ENCODE measurements around the gene AOC1. TPM values are rescaled to one million over a fixed set of nuclear protein-coding genes. Genes with fewer than 3 reads are reported as not detected.

The AOC1 gene
- total and polyA plus RNA-seq, 12 donors, result 0.04 to 1.2 (median 0.32) TPM; not detected in 3

DNA sequence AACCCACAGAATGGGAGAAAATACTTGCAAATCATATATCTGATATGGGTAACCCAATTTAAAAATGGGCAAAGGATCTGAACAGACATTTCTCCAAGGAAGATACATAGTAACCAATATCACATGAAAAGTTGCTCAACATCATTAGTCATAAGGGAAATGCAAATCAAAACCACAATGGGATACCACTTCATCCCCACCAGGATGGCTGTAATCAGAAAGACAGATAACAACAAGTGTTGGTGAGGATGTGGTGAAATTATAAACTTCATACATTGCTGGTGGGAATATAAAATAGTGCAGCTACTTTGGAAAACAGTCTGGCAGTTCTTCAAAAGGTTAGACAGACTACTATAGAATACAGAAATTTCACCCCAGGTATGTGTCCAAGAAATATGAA is 19.3 kb downstream of the AOC1 start:
- H3K4me1 ChIP-seq, result peaks cover 0 to 7% (median 5%) of the 10 kb centered on the region in 9 donors
- intact Hi-C loops (cut with DNase I), result loop anchor here in 1 of 10 donors (10.0 kb wide), 1 partner anchor 447 kb away; no protein-coding TSS in a partner anchor
- no peak for ATAC-seq

DNA sequence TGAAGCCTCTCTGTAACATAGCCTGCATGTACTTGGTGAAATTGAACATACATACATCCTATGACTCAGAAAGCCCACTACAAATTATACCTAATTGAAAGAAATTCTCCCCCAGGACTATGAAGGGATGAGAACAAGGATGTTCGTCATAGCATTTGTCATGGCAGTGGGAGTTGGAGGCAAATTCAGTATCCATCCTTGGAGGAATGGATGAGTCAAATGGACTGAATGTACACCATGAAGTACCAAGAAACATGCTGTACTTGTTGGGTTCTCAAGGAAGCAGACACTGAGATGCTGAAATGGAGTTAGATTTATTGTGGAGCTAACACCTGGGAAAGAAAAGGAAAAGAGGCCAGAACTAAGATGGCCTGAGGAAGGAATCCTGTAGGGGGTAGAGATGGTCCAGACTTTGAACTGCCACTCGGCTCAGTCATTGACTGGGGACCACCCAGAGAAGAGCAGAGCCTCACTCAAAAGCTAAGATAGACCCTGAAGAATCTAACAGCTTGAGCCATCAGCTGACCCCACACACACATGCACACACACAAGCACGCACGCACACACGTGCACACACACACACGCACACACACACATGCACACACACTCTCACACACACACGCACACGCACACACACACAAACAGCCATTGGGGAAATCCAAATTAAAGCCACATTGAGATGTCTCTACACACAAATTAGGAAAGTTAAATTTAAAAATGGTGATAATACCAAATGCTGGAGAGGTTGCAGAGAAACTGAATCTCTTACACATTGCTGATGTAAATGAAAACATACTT is 22.3 kb downstream of the AOC1 start:
- intact Hi-C loops (cut with DNase I), result loop anchor here in 6 of 10 donors (5.0 to 10.0 kb wide), 4 partner anchors 82 to 450 kb away; no protein-coding TSS in a partner anchor
- DNase-seq (no peak), ATAC-seq (peak in 1 of 8 donors; percentile 36)
- Histone ChIP-seq H3K36me3 (no peaks in the 10 kb centered on the region), H3K4me1 (peaks cover 0 to 13% (median 6%) of the 10 kb centered on the region in 9 donors), H3K9me3 (peaks cover 0 to 8% (median 0%) of the 10 kb centered on the region in 11 donors), H3K4me3 (no peak overlapping the region), H3K27ac (no peak overlapping the region), H3K27me3 (peaks cover 0 to 4% (median 0%) of the 10 kb centered on the region in 7 donors)
- 86 to 88% methylated on average over 8 of the region's 8 CpGs for whole genome bisulfite sequencing, 2 donors
- TF ChIP-seq CTCF (IDR thresholded peaks at IDR 0.05), result no peak

More for the DNA sequence above, 19.3 kb downstream of the AOC1 start:
- no peak overlapping the region for H3K27ac ChIP-seq
- TF ChIP-seq CTCF (IDR thresholded peaks at IDR 0.05), result no peak
- H3K9me3 ChIP-seq, result peaks cover 0 to 8% (median 0%) of the 10 kb centered on the region in 11 donors
- H3K4me3 ChIP-seq, result no peak overlapping the region
- H3K27me3 ChIP-seq, result peaks cover 0 to 4% (median 0%) of the 10 kb centered on the region in 7 donors
- no peak for DNase-seq
- no peaks in the 10 kb centered on the region for H3K36me3 ChIP-seq

- ATAC-seq, result no peak
- Histone ChIP-seq H3K36me3 (no peaks in the 10 kb centered on the region), H3K9me3 (peaks cover 0 to 20% (median 6%) of the 10 kb centered on the region in 11 donors), H3K27me3 (peaks cover 0 to 4% (median 0%) of the 10 kb centered on the region in 7 donors), H3K4me3 (no peak overlapping the region), H3K27ac (no peak overlapping the region), H3K4me1 (peaks cover 0 to 13% (median 6%) of the 10 kb centered on the region in 9 donors)
- TF ChIP-seq CTCF (IDR thresholded peaks at IDR 0.05), result peak in 1 of 9 donors; percentile 13
- intact Hi-C loops (cut with DNase I), result loop anchor here (2.0 to 10.0 kb wide), 6 partner anchors 83 to 451 kb away; no protein-coding TSS in a partner anchor
- DNase-seq, result no peak
- WGBS, 2 donors, result 73 to 80% methylated on average over 4 of the region's 4 CpGs
Observed at GRCh38 chr7:150875791-150876190, 23.5 kb downstream of the AOC1 start.

DNA sequence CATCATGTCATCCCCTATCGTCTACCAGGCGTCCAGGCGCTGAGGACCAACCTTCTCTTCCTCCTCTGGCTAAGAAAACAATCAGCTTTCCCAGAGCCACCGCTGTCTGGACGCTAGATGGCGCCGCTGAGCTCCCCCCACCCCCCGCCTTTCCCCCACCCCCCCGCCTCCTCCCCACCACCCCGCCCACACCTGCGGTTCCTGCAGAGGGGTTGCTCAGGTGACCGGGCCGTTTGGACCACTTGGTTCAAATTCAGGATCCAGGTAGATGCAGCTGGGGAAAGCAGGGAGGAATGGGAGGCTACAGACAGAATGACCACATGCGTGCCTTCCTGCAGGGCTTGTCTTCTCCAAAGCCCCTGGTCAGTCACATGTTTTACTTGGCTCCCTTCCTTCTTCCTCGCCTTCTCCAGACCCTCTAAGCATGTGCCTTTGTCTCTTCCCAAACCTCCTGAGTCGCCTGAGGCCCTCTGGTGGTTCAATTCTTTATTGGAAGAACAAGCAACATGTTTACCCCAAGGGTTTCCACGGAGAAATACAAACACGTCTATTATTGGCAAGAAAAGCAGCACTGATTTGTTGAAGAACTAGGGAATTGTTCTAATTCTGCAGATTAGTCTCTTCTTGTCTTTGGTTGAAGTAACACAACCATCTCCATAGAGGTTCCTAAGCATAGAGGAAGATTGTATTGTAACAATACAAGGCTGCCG is 24.7 kb downstream of the AOC1 start:
- Histone ChIP-seq H3K27me3 (peaks cover 0 to 4% (median 0%) of the 10 kb centered on the region in 7 donors), H3K36me3 (no peaks in the 10 kb centered on the region), H3K4me3 (no peak overlapping the region), H3K9me3 (peaks cover 0 to 26% (median 15%) of the 10 kb centered on the region in 11 donors), H3K27ac (peak overlapping the region in 1 of 10 donors; percentile 31), H3K4me1 (peaks cover 0 to 13% (median 6%) of the 10 kb centered on the region in 9 donors)
- DNase-seq, result peak; percentile 56 to 81
- TF ChIP-seq CTCF (IDR thresholded peaks at IDR 0.05), result peak; percentile 38 to 70 (median 58)
- peak; percentile 76 to 96 (median 88) for ATAC-seq
- intact Hi-C loops (cut with DNase I), result loop anchor here (2.0 to 10.0 kb wide), 6 partner anchors 85 to 452 kb away; no protein-coding TSS in a partner anchor
- WGBS, 2 donors, result 6 to 7% methylated on average over 17 to 18 of the region's 19 CpGs

Data from heart right ventricle (tissue), 16 donors.